ENCODE measurements around the gene IL9. TPM values are rescaled to one million over a fixed set of nuclear protein-coding genes. Genes with fewer than 3 reads are reported as not detected.

IL9 gene
- total RNA-seq, 1 experiment from 2014 or later = not detected

DNA sequence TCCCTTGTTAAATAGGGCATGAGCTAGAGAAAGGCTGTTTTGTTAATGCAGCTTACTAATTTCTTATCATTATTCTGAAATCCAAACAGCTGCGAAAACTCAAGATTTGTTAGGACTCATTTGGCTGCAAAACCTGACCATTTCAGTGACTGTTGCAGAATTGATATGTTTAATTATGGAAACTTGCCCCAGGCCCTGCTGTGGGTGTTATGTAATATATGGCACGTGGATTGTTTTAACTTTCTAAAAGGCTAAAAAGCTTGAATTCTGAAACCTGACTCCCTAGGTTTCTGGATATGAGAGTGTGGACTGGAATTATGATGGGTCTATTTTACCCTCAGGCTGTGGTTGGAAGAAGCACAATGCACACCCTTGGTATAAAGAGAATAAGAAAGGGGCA, 4.4 kb downstream of the IL9 start:
- TF ChIP-seq CTCF (conservative IDR thresholded peaks at IDR 0.05; ENCODE audit: low read depth, low read length) (no peak), EZH2 (IDR thresholded peaks at IDR 0.05; ENCODE audit: borderline replicate concordance, low read depth, low read length, poor library complexity, severe bottlenecking) (no peak)
- Histone ChIP-seq H3K27ac (ENCODE audit: low read depth, low read length, poor library complexity, severe bottlenecking) (no peak overlapping the region), H3K4me1 (ENCODE audit: insufficient read depth, low read length, poor library complexity, severe bottlenecking) (no peaks in the 10 kb centered on the region), H3K9me3 (ENCODE audit: low read depth, low read length, poor library complexity, severe bottlenecking) (no peaks in the 10 kb centered on the region), H3K27me3 (replicated peaks; ENCODE audit: insufficient read depth, low read depth, low read length, poor library complexity) (peaks cover 16% of the 10 kb centered on the region), H3K36me3 (ENCODE audit: insufficient read depth, low read length, poor library complexity, severe bottlenecking) (no peaks in the 10 kb centered on the region), H3K4me3 (ENCODE audit: low read depth, low read length, poor library complexity, severe bottlenecking) (no peak overlapping the region)
- CTCF ChIA-PET = no interaction called here
- DNase-seq (ENCODE audit: low spot score) = no peak
- no TSS peak for BruUV-seq (replicated peaks)
- POLR2A ChIA-PET (ENCODE audit: low non-redundant PET) = no interaction called here
- intact Hi-C loops (cut with micrococcal nuclease; ENCODE audit: unreplicated experiment) = no loop called here

- DNase-seq (ENCODE audit: low spot score) = no peak
- POLR2A ChIA-PET (ENCODE audit: low non-redundant PET) = no interaction called here
These were observed 4.8 kb downstream of the IL9 start for GRCh38 chr5:135890867-135891266.

GRCh38 chr5:135890296-135890695, 5.3 kb downstream of the IL9 start:
- TF ChIP-seq CTCF (conservative IDR thresholded peaks at IDR 0.05; ENCODE audit: low read depth, low read length) = no peak
- no peak for TF ChIP-seq EZH2 (IDR thresholded peaks at IDR 0.05; ENCODE audit: borderline replicate concordance, low read depth, low read length, poor library complexity, severe bottlenecking)
- DNase-seq (ENCODE audit: low spot score) = no peak
- Histone ChIP-seq H3K27ac (ENCODE audit: low read depth, low read length, poor library complexity, severe bottlenecking) (no peak overlapping the region), H3K36me3 (ENCODE audit: insufficient read depth, low read length, poor library complexity, severe bottlenecking) (no peaks in the 10 kb centered on the region), H3K27me3 (replicated peaks; ENCODE audit: insufficient read depth, low read depth, low read length, poor library complexity) (peaks cover 19% of the 10 kb centered on the region), H3K4me1 (ENCODE audit: insufficient read depth, low read length, poor library complexity, severe bottlenecking) (no peaks in the 10 kb centered on the region), H3K9me3 (ENCODE audit: low read depth, low read length, poor library complexity, severe bottlenecking) (no peaks in the 10 kb centered on the region), H3K4me3 (ENCODE audit: low read depth, low read length, poor library complexity, severe bottlenecking) (no peak overlapping the region)
- ChIA-PET POLR2A (ENCODE audit: low non-redundant PET) (no interaction called here), CTCF (no interaction called here)
- BruUV-seq (replicated peaks) = no TSS peak
- intact Hi-C loops (cut with micrococcal nuclease; ENCODE audit: unreplicated experiment) = no loop called here

More at GRCh38 chr5:135890867-135891266, 4.8 kb downstream of the IL9 start:
- Histone ChIP-seq H3K27me3 (replicated peaks; ENCODE audit: insufficient read depth, low read depth, low read length, poor library complexity) (peaks cover 16% of the 10 kb centered on the region), H3K27ac (ENCODE audit: low read depth, low read length, poor library complexity, severe bottlenecking) (no peak overlapping the region), H3K4me1 (ENCODE audit: insufficient read depth, low read length, poor library complexity, severe bottlenecking) (no peaks in the 10 kb centered on the region), H3K4me3 (ENCODE audit: low read depth, low read length, poor library complexity, severe bottlenecking) (no peak overlapping the region), H3K36me3 (ENCODE audit: insufficient read depth, low read length, poor library complexity, severe bottlenecking) (no peaks in the 10 kb centered on the region), H3K9me3 (ENCODE audit: low read depth, low read length, poor library complexity, severe bottlenecking) (no peaks in the 10 kb centered on the region)
- intact Hi-C loops (cut with micrococcal nuclease; ENCODE audit: unreplicated experiment) = no loop called here
- no TSS peak for BruUV-seq (replicated peaks)
- no peak for TF ChIP-seq EZH2 (IDR thresholded peaks at IDR 0.05; ENCODE audit: borderline replicate concordance, low read depth, low read length, poor library complexity, severe bottlenecking)
- no peak for TF ChIP-seq CTCF (conservative IDR thresholded peaks at IDR 0.05; ENCODE audit: low read depth, low read length)
- CTCF ChIA-PET = no interaction called here

Measured in A673 (cell line).